Measurements from ENCODE around the gene ZPLD1. TPM values are rescaled to one million over a fixed set of nuclear protein-coding genes. Genes with fewer than 3 reads are reported as not detected.

Gene ZPLD1
- total RNA-seq, 1 experiment from 2014 or later: 0.11 TPM

DNA sequence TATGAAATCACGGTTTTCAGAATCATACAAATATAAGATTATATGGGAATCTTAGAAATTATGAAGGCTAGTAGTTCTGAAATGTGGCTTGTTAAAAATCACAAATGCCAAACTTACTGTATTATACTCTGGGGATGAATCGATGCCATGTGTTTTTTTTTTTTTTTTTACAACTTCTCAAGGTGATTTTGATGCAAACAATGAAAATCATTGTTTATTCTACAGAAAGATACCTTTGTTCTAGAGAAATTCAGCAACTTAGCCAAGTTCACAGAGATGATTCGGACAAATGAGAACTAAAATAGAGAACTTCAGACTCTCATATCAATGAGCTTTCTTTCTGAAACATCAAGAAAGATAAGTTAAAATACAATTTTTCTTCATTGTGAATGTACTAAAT lies 92.0 kb downstream of the ZPLD1 start:
- DNase-seq (ENCODE audit: low read depth): no peak

DNA sequence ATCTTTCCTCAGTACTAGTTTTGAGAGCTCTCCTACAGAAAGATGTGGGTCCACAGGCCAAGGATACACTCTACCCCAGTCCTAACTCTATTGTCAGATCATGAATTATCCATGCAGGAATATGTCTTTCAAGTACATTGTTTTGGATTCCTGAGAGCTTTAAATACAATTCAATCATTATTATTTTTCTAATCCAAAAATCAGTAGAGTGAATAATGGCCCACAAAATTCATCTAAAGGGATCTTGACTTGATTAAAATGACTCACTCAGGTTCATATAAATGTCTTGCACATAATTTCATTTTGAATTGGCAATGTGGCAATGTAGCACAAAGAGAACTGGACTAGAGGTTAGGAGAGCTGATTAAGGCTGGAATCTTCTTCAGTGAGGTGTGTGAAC lies 93.9 kb downstream of the ZPLD1 start:
- no peak for DNase-seq (ENCODE audit: low read depth)

All from HT1080 (cell line).